ENCODE data around the gene CACNA1B.

GRCh38 chr9:137917116-137917515 is 39.5 kb downstream of the CACNA1B start:
- no peak for TF ChIP-seq ZSCAN29 (IDR thresholded peaks at IDR 0.05)
- no peak for TF ChIP-seq CXXC5 (CRISPR knock-in tag; IDR thresholded peaks at IDR 0.05)
- TF ChIP-seq POLR2A (conservative IDR thresholded peaks at IDR 0.05) = no peak
